Measurements from ENCODE around the gene SPATA2. TPM values are rescaled to one million over a fixed set of nuclear protein-coding genes. Genes with fewer than 3 reads are reported as not detected.

SPATA2 gene
- total and polyA plus RNA-seq, 2 of the 13 experiments (the other 11 are each of a cell fraction or from before 2014, with no cell fraction given) = 3.2 to 8.7 TPM

DNA sequence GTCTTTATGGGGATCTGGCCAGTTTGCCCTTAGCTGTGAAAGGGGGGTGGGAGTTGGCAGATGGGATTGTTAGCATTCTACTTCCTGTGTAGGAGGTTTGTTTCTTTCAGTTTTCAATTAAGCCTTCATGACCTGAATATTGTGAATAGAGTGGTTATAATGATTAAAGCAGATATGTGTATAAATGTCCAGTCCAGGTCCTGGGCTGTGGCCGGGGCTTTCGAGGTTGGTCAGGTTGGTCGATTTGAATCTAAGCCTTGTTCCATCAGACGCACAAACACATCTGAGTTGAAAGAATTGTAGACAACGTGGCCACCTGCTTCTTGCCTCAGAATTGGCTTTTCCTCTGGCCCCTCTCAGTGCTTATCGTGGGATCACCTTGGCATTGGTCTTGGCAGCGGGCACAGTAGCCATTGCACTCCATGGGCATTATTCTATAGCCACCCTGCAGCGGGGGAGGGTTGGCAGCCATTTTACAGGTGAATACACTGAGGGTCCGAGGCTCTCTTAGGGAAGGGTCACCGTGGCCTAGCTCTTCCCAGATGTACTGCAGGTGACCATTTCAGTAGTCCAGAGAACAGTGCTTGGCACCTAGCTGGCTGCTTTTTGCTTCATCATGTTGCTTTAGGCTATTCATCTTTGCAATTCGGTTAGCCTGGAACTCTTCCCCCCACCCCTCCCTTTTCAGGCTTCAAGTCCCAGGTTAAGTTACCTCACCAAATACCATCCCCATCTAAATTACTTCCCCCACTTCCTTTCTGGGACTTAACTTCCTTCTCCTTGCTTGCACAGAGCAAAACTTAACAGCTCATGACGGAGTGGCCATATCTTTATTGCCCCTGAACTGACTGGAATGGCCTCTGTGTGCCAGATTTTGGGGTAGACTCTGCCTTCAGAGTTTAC lies 21.9 kb upstream of the SPATA2 start (continued):
- TF ChIP-seq, protein P1, sequence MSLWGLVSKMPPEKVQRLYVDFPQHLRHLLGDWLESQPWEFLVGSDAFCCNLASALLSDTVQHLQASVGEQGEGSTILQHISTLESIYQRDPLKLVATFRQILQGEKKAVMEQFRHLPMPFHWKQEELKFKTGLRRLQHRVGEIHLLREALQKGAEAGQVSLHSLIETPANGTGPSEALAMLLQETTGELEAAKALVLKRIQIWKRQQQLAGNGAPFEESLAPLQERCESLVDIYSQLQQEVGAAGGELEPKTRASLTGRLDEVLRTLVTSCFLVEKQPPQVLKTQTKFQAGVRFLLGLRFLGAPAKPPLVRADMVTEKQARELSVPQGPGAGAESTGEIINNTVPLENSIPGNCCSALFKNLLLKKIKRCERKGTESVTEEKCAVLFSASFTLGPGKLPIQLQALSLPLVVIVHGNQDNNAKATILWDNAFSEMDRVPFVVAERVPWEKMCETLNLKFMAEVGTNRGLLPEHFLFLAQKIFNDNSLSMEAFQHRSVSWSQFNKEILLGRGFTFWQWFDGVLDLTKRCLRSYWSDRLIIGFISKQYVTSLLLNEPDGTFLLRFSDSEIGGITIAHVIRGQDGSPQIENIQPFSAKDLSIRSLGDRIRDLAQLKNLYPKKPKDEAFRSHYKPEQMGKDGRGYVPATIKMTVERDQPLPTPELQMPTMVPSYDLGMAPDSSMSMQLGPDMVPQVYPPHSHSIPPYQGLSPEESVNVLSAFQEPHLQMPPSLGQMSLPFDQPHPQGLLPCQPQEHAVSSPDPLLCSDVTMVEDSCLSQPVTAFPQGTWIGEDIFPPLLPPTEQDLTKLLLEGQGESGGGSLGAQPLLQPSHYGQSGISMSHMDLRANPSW (CRISPR knock-in tag; IDR thresholded peaks at IDR 0.05; ENCODE audit: borderline replicate concordance) = no peak
- TF ChIP-seq, protein P2, sequence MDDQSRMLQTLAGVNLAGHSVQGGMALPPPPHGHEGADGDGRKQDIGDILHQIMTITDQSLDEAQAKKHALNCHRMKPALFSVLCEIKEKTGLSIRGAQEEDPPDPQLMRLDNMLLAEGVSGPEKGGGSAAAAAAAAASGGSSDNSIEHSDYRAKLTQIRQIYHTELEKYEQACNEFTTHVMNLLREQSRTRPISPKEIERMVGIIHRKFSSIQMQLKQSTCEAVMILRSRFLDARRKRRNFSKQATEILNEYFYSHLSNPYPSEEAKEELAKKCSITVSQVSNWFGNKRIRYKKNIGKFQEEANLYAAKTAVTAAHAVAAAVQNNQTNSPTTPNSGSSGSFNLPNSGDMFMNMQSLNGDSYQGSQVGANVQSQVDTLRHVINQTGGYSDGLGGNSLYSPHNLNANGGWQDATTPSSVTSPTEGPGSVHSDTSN (CRISPR knock-in tag; IDR thresholded peaks at IDR 0.05; ENCODE audit: borderline replicate concordance) = no peak
- TF ChIP-seq, protein P3, sequence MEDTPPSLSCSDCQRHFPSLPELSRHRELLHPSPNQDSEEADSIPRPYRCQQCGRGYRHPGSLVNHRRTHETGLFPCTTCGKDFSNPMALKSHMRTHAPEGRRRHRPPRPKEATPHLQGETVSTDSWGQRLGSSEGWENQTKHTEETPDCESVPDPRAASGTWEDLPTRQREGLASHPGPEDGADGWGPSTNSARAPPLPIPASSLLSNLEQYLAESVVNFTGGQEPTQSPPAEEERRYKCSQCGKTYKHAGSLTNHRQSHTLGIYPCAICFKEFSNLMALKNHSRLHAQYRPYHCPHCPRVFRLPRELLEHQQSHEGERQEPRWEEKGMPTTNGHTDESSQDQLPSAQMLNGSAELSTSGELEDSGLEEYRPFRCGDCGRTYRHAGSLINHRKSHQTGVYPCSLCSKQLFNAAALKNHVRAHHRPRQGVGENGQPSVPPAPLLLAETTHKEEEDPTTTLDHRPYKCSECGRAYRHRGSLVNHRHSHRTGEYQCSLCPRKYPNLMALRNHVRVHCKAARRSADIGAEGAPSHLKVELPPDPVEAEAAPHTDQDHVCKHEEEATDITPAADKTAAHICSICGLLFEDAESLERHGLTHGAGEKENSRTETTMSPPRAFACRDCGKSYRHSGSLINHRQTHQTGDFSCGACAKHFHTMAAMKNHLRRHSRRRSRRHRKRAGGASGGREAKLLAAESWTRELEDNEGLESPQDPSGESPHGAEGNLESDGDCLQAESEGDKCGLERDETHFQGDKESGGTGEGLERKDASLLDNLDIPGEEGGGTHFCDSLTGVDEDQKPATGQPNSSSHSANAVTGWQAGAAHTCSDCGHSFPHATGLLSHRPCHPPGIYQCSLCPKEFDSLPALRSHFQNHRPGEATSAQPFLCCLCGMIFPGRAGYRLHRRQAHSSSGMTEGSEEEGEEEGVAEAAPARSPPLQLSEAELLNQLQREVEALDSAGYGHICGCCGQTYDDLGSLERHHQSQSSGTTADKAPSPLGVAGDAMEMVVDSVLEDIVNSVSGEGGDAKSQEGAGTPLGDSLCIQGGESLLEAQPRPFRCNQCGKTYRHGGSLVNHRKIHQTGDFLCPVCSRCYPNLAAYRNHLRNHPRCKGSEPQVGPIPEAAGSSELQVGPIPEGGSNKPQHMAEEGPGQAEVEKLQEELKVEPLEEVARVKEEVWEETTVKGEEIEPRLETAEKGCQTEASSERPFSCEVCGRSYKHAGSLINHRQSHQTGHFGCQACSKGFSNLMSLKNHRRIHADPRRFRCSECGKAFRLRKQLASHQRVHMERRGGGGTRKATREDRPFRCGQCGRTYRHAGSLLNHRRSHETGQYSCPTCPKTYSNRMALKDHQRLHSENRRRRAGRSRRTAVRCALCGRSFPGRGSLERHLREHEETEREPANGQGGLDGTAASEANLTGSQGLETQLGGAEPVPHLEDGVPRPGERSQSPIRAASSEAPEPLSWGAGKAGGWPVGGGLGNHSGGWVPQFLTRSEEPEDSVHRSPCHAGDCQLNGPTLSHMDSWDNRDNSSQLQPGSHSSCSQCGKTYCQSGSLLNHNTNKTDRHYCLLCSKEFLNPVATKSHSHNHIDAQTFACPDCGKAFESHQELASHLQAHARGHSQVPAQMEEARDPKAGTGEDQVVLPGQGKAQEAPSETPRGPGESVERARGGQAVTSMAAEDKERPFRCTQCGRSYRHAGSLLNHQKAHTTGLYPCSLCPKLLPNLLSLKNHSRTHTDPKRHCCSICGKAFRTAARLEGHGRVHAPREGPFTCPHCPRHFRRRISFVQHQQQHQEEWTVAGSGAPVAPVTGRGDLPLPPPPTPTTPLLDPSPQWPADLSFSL (CRISPR knock-in tag; IDR thresholded peaks at IDR 0.05) = no peak
- TF ChIP-seq ZNF543 (CRISPR knock-in tag; IDR thresholded peaks at IDR 0.05) = 0 out of 2 replicates have a peak, but pooled peaks have one; percentile 7
- 0 out of 2 replicates have a peak, but pooled peaks have one; percentile 40 for TF ChIP-seq ZNF589 (CRISPR knock-in tag; conservative IDR thresholded peaks at IDR 0.05)
- no peak for TF ChIP-seq ZNF879 (CRISPR knock-in tag; IDR thresholded peaks at IDR 0.05)
- TF ChIP-seq ATF7 (IDR thresholded peaks at IDR 0.05) = no peak
- no peak for TF ChIP-seq ATF7 (CRISPR knock-in tag; IDR thresholded peaks at IDR 0.05)
- TF ChIP-seq, protein P4, sequence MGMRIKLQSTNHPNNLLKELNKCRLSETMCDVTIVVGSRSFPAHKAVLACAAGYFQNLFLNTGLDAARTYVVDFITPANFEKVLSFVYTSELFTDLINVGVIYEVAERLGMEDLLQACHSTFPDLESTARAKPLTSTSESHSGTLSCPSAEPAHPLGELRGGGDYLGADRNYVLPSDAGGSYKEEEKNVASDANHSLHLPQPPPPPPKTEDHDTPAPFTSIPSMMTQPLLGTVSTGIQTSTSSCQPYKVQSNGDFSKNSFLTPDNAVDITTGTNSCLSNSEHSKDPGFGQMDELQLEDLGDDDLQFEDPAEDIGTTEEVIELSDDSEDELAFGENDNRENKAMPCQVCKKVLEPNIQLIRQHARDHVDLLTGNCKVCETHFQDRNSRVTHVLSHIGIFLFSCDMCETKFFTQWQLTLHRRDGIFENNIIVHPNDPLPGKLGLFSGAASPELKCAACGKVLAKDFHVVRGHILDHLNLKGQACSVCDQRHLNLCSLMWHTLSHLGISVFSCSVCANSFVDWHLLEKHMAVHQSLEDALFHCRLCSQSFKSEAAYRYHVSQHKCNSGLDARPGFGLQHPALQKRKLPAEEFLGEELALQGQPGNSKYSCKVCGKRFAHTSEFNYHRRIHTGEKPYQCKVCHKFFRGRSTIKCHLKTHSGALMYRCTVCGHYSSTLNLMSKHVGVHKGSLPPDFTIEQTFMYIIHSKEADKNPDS (CRISPR knock-in tag; IDR thresholded peaks at IDR 0.05) = no peak
- TF ChIP-seq KLF12 (CRISPR knock-in tag; IDR thresholded peaks at IDR 0.05; ENCODE audit: borderline replicate concordance) = no peak
- TF ChIP-seq ZNF761 (CRISPR knock-in tag; conservative IDR thresholded peaks at IDR 0.05) = no peak
- no peak for TF ChIP-seq ZSCAN30 (CRISPR knock-in tag; IDR thresholded peaks at IDR 0.05)
- TF ChIP-seq NR2C2 (CRISPR knock-in tag; IDR thresholded peaks at IDR 0.05; ENCODE audit: borderline replicate concordance) = no peak; the same call in 1 of the 2 replicates
- TF ChIP-seq ZNF260 (CRISPR knock-in tag; IDR thresholded peaks at IDR 0.05; ENCODE audit: borderline replicate concordance, low read depth) = no peak
- TF ChIP-seq NAIF1 (CRISPR knock-in tag; IDR thresholded peaks at IDR 0.05; ENCODE audit: borderline replicate concordance) = no peak

Measured in HepG2 (cell line).